Glutamatergic neuron (in vitro differentiated cells): ENCODE results near the gene PRCD. TPM values are rescaled to one million over a fixed set of nuclear protein-coding genes. Genes with fewer than 3 reads are reported as not detected.

Source experiments
- DNase-seq: peaks from one replicate; pipeline ENCODE4 v3.0.0; 2022
- H3K27ac Mint-ChIP-seq: one replicate; pipeline ENCODE4 v1.8.0; 2020; ENCODE audit warnings: mild to moderate bottlenecking, mixed read lengths, inconsistent platforms; ENCODE audit not compliant: unreplicated experiment
- H3K27me3 Mint-ChIP-seq: one replicate; pipeline ENCODE4 v1.8.0; 2020; ENCODE audit warnings: mild to moderate bottlenecking, moderate library complexity, mixed read lengths, inconsistent platforms; ENCODE audit not compliant: unreplicated experiment
- H3K36me3 Mint-ChIP-seq: one replicate; pipeline ENCODE4 v1.8.0; 2020; ENCODE audit warnings: mild to moderate bottlenecking, mixed read lengths, inconsistent platforms; ENCODE audit not compliant: unreplicated experiment
- H3K4me1 Mint-ChIP-seq: one replicate; pipeline ENCODE4 v1.8.0; 2020; ENCODE audit warnings: mild to moderate bottlenecking, low read depth, mixed read lengths, inconsistent platforms; ENCODE audit not compliant: unreplicated experiment
- H3K4me3 Mint-ChIP-seq: one replicate; pipeline ENCODE4 v1.8.0; 2020; ENCODE audit warnings: mild to moderate bottlenecking, mixed read lengths, inconsistent platforms; ENCODE audit not compliant: unreplicated experiment
- H3K9me3 Mint-ChIP-seq: one replicate; pipeline ENCODE4 v1.8.0; 2020; ENCODE audit warnings: mild to moderate bottlenecking, moderate library complexity, mixed read lengths, inconsistent platforms; ENCODE audit not compliant: unreplicated experiment
- total RNA-seq: library from RNA; stranded (reverse); fragmentation: NEBNext Ultra II Directional; extraction: Animal tissue kit (Norgen Biotek cat#: 25700); gene quantifications from one replicate; pipeline ENCODE4 v1.2.1, GENCODE V29; 2021; ENCODE audit not compliant: unreplicated experiment
- TF ChIP-seq, protein P1 (sequence below): fragments of 200-600 bp; sonication (generic); IDR thresholded peaks from one replicate; pipeline ENCODE4 v1.5.0; 2021; ENCODE audit not compliant: partially characterized antibody, unreplicated experiment

The PRCD gene
- total RNA-seq, 1 donor from 2014 or later: 1.4 TPM

DNA sequence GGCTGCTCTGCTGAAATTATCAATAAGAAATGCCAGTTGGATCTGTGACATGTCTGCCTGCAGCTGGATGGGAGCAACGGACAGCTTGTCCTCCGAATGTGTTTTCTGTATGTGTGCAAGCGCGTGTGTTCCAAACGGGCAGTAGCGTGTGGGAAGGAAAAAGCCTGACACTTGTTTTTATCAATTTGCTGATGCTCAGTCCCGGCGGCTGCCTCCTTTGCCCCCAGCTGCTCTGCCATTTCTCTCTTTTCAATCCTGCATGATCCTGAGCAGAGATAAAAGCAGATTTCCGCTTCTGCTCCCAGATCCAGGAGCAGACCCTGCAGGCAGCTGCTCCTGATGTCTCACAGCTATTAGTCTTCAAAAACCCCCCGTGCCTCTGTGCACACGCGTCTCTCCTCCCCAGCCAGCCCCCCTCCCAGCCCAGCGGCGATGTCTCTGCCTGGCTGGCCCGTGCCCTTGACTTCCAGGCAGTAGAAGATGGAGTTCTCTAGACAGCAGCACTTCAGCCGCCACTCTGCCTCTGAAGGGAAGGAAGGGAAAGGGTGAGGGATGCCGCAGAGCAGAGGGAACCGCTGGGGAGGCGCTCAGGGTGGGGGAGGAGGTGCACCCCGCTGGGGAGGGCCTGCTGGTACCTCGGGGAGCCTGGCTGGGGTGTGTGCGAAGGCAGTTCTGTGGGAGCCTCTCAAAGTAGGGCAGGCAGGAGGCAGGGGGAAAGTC lies 4.1 kb downstream of the PRCD start:
- TF ChIP-seq, protein P1, sequence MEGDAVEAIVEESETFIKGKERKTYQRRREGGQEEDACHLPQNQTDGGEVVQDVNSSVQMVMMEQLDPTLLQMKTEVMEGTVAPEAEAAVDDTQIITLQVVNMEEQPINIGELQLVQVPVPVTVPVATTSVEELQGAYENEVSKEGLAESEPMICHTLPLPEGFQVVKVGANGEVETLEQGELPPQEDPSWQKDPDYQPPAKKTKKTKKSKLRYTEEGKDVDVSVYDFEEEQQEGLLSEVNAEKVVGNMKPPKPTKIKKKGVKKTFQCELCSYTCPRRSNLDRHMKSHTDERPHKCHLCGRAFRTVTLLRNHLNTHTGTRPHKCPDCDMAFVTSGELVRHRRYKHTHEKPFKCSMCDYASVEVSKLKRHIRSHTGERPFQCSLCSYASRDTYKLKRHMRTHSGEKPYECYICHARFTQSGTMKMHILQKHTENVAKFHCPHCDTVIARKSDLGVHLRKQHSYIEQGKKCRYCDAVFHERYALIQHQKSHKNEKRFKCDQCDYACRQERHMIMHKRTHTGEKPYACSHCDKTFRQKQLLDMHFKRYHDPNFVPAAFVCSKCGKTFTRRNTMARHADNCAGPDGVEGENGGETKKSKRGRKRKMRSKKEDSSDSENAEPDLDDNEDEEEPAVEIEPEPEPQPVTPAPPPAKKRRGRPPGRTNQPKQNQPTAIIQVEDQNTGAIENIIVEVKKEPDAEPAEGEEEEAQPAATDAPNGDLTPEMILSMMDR: no peak
- DNase-seq: peak; percentile 63
- Mint-ChIP-seq H3K36me3 (peaks cover 5% of the 10 kb centered on the region), H3K27ac (peak overlapping the region; percentile 93), H3K27me3 (peaks cover 17% of the 10 kb centered on the region), H3K9me3 (peaks cover 18% of the 10 kb centered on the region), H3K4me3 (peak overlapping the region; percentile 81), H3K4me1 (peaks cover 46% of the 10 kb centered on the region)

- no peak for DNase-seq
- H3K9me3 Mint-ChIP-seq: peaks cover 17% of the 10 kb centered on the region
- H3K27me3 Mint-ChIP-seq: peaks cover 15% of the 10 kb centered on the region
- peak overlapping the region; percentile 93 for H3K27ac Mint-ChIP-seq
- TF ChIP-seq, protein P1: no peak
- H3K4me3 Mint-ChIP-seq: peak overlapping the region; percentile 81
- H3K4me1 Mint-ChIP-seq: peaks cover 39% of the 10 kb centered on the region
- no peaks in the 10 kb centered on the region for H3K36me3 Mint-ChIP-seq
These were observed 4.9 kb downstream of the PRCD start for GRCh38 chr17:76544546-76545365.

GRCh38 chr17:76545918-76546555 lies 6.2 kb downstream of the PRCD start:
- H3K4me1 Mint-ChIP-seq: peaks cover 37% of the 10 kb centered on the region
- H3K4me3 Mint-ChIP-seq: no peak overlapping the region
- H3K27me3 Mint-ChIP-seq: peaks cover 15% of the 10 kb centered on the region
- peaks cover 17% of the 10 kb centered on the region for H3K9me3 Mint-ChIP-seq
- no peak for DNase-seq
- no peaks in the 10 kb centered on the region for H3K36me3 Mint-ChIP-seq
- TF ChIP-seq, protein P1: no peak
- no peak overlapping the region for H3K27ac Mint-ChIP-seq

- DNase-seq: no peak
- Mint-ChIP-seq H3K4me3 (no peak overlapping the region), H3K36me3 (no peaks in the 10 kb centered on the region), H3K9me3 (peaks cover 16% of the 10 kb centered on the region), H3K27me3 (peaks cover 13% of the 10 kb centered on the region), H3K27ac (no peak overlapping the region), H3K4me1 (peaks cover 31% of the 10 kb centered on the region)
- TF ChIP-seq, protein P1: no peak
These were observed 6.8 kb downstream of the PRCD start for GRCh38 chr17:76546556-76547182.
